ENCODE data around the gene JAG2. TPM values are rescaled to one million over a fixed set of nuclear protein-coding genes. Genes with fewer than 3 reads are reported as not detected.

The JAG2 gene
- total RNA-seq, 1 donor from 2014 or later = 9.7 TPM

GRCh38 chr14:105182296-105183020 lies 13.9 kb upstream of the JAG2 start:
- H3K4me1 Mint-ChIP-seq = peaks cover 6% of the 10 kb centered on the region
- H3K36me3 Mint-ChIP-seq (ENCODE audit: low read depth) = no peaks in the 10 kb centered on the region
- H3K27me3 Mint-ChIP-seq = peaks cover 10% of the 10 kb centered on the region
- H3K27ac Mint-ChIP-seq = no peak overlapping the region
- intact Hi-C loops (cut with micrococcal nuclease) = no loop called here
- H3K4me3 Mint-ChIP-seq = peak overlapping the region; percentile 59
- DNase-seq = no peak
- H3K9me3 Mint-ChIP-seq = no peaks in the 10 kb centered on the region

GRCh38 chr14:105181549-105182295 lies 13.1 kb upstream of the JAG2 start:
- Mint-ChIP-seq H3K4me3 (peak overlapping the region; percentile 59), H3K4me1 (peaks cover 6% of the 10 kb centered on the region), H3K27ac (no peak overlapping the region), H3K36me3 (ENCODE audit: low read depth) (no peaks in the 10 kb centered on the region), H3K27me3 (peaks cover 10% of the 10 kb centered on the region), H3K9me3 (no peaks in the 10 kb centered on the region)
- intact Hi-C loops (cut with micrococcal nuclease) = no loop called here
- no peak for DNase-seq

- peak; percentile 93 for DNase-seq
- Mint-ChIP-seq H3K27ac (peak within 1 kb of the TSS; percentile 62), H3K9me3 (no peaks in the 10 kb centered on the region), H3K4me3 (peak within 1 kb of the TSS; percentile 77), H3K27me3 (peaks cover 10% of the 10 kb centered on the region), H3K36me3 (ENCODE audit: low read depth) (no peaks in the 10 kb centered on the region), H3K4me1 (peaks cover 6% of the 10 kb centered on the region)
- intact Hi-C loops (cut with micrococcal nuclease) = no loop called here
Measured at GRCh38 chr14:105180592-105181548, 12.3 kb upstream of the JAG2 start, which contains the start of gene NUDT14. TSS of gene NUDT14 (minus strand) at chr14:105181312. CDS start at chr14:105181209, 103 bp downstream.

GRCh38 chr14:105179191-105179590 lies 10.6 kb upstream of the JAG2 start:
- no peak overlapping the region for H3K4me3 Mint-ChIP-seq
- no peaks in the 10 kb centered on the region for H3K36me3 Mint-ChIP-seq (ENCODE audit: low read depth)
- H3K9me3 Mint-ChIP-seq = no peaks in the 10 kb centered on the region
- H3K4me1 Mint-ChIP-seq = peaks cover 16% of the 10 kb centered on the region
- intact Hi-C loops (cut with micrococcal nuclease) = no loop called here
- no peak for DNase-seq
- H3K27me3 Mint-ChIP-seq = peaks cover 10% of the 10 kb centered on the region
- H3K27ac Mint-ChIP-seq = no peak overlapping the region

GRCh38 chr14:105178868-105179140 lies 10.2 kb upstream of the JAG2 start:
- Mint-ChIP-seq H3K4me1 (peaks cover 17% of the 10 kb centered on the region), H3K36me3 (ENCODE audit: low read depth) (no peaks in the 10 kb centered on the region), H3K9me3 (no peaks in the 10 kb centered on the region), H3K27ac (no peak overlapping the region), H3K27me3 (peaks cover 10% of the 10 kb centered on the region), H3K4me3 (no peak overlapping the region)
- intact Hi-C loops (cut with micrococcal nuclease) = no loop called here
- no peak for DNase-seq

GRCh38 chr14:105178069-105178867 lies 9.7 kb upstream of the JAG2 start:
- peaks cover 8% of the 10 kb centered on the region for H3K27me3 Mint-ChIP-seq
- intact Hi-C loops (cut with micrococcal nuclease) = no loop called here
- no peaks in the 10 kb centered on the region for H3K36me3 Mint-ChIP-seq (ENCODE audit: low read depth)
- no peaks in the 10 kb centered on the region for H3K9me3 Mint-ChIP-seq
- no peak for DNase-seq
- peaks cover 17% of the 10 kb centered on the region for H3K4me1 Mint-ChIP-seq
- no peak overlapping the region for H3K27ac Mint-ChIP-seq
- no peak overlapping the region for H3K4me3 Mint-ChIP-seq

- DNase-seq = no peak
- peaks cover 13% of the 10 kb centered on the region for H3K4me1 Mint-ChIP-seq
- no peak overlapping the region for H3K4me3 Mint-ChIP-seq
- no peaks in the 10 kb centered on the region for H3K36me3 Mint-ChIP-seq (ENCODE audit: low read depth)
- H3K27me3 Mint-ChIP-seq = peaks cover under 1% of the 10 kb centered on the region
- intact Hi-C loops (cut with micrococcal nuclease) = no loop called here
- H3K27ac Mint-ChIP-seq = no peak overlapping the region
- no peaks in the 10 kb centered on the region for H3K9me3 Mint-ChIP-seq
Measured at GRCh38 chr14:105177082-105177481, 8.5 kb upstream of the JAG2 start.

GRCh38 chr14:105176513-105176912 lies 7.9 kb upstream of the JAG2 start:
- H3K27ac Mint-ChIP-seq = no peak overlapping the region
- H3K9me3 Mint-ChIP-seq = no peaks in the 10 kb centered on the region
- no peak overlapping the region for H3K4me3 Mint-ChIP-seq
- no peaks in the 10 kb centered on the region for H3K27me3 Mint-ChIP-seq
- DNase-seq = no peak
- no peaks in the 10 kb centered on the region for H3K36me3 Mint-ChIP-seq (ENCODE audit: low read depth)
- intact Hi-C loops (cut with micrococcal nuclease) = no loop called here
- peaks cover 12% of the 10 kb centered on the region for H3K4me1 Mint-ChIP-seq

GRCh38 chr14:105173901-105174894 lies 5.6 kb upstream of the JAG2 start:
- Mint-ChIP-seq H3K4me1 (peaks cover 18% of the 10 kb centered on the region), H3K9me3 (no peaks in the 10 kb centered on the region), H3K4me3 (peak overlapping the region; percentile 26), H3K27ac (peak overlapping the region; percentile 40), H3K27me3 (peaks cover 12% of the 10 kb centered on the region), H3K36me3 (ENCODE audit: low read depth) (no peaks in the 10 kb centered on the region)
- intact Hi-C loops (cut with micrococcal nuclease) = no loop called here
- peak; percentile 85 for DNase-seq

- Mint-ChIP-seq H3K36me3 (ENCODE audit: low read depth) (no peaks in the 10 kb centered on the region), H3K4me3 (no peak overlapping the region), H3K27me3 (peaks cover 13% of the 10 kb centered on the region), H3K4me1 (peaks cover 19% of the 10 kb centered on the region), H3K9me3 (no peaks in the 10 kb centered on the region), H3K27ac (no peak overlapping the region)
- DNase-seq = no peak
- intact Hi-C loops (cut with micrococcal nuclease) = no loop called here
Measured at GRCh38 chr14:105173145-105173544, 4.6 kb upstream of the JAG2 start.

GRCh38 chr14:105172476-105172875 lies 3.9 kb upstream of the JAG2 start:
- H3K4me1 Mint-ChIP-seq = peaks cover 19% of the 10 kb centered on the region
- no peak overlapping the region for H3K27ac Mint-ChIP-seq
- no peaks in the 10 kb centered on the region for H3K9me3 Mint-ChIP-seq
- intact Hi-C loops (cut with micrococcal nuclease) = no loop called here
- DNase-seq = no peak
- no peaks in the 10 kb centered on the region for H3K36me3 Mint-ChIP-seq (ENCODE audit: low read depth)
- no peak overlapping the region for H3K4me3 Mint-ChIP-seq
- H3K27me3 Mint-ChIP-seq = peaks cover 13% of the 10 kb centered on the region

GRCh38 chr14:105171004-105171673 lies 2.6 kb upstream of the JAG2 start:
- no peak overlapping the region for H3K27ac Mint-ChIP-seq
- H3K36me3 Mint-ChIP-seq (ENCODE audit: low read depth) = no peaks in the 10 kb centered on the region
- H3K4me1 Mint-ChIP-seq = peaks cover 19% of the 10 kb centered on the region
- H3K9me3 Mint-ChIP-seq = no peaks in the 10 kb centered on the region
- intact Hi-C loops (cut with micrococcal nuclease) = no loop called here
- H3K4me3 Mint-ChIP-seq = no peak overlapping the region
- H3K27me3 Mint-ChIP-seq = peaks cover 19% of the 10 kb centered on the region
- no peak for DNase-seq
